ENCODE measurements around the gene UCKL1.
"Not testable (repeated sequence)": the region's sequence is repeated elsewhere in the genome, so short reads cannot be mapped to it uniquely, and the experiment has no call there.

The UCKL1 gene

DNA sequence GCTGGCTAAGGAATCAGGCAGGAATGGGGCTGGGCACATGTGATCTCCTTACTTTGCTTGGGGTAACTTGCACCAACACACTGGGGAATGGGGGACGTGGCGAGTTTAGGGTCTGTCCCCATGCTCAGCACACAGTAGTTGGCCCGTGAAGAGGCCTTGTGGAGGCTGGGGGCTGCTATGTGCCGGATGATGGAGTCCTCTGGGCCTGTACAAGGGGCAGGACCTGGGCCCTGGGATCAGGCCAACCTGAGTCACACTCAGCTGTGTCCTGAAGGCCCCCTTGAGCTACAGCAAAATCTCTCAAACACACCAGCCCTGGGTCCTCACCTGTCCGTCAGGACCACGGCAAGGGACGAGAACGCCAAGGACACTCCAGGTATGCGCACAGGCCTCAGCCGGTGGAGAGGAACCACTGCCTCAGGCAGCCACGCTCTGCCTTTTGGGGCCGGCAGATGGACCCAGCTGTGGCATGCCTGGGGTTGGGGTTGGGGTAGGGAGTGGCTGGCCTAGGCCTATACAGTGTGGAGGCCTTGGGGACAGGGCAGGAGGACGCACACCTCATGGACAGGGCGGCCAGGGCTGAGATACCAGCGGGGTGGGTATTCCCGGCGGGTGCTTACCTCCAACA, 11.1 kb downstream of the UCKL1 start:
- no peak for DNase-seq (ENCODE audit: extremely low read depth in 1 of 2, low read depth in 1 of 2)

DNA sequence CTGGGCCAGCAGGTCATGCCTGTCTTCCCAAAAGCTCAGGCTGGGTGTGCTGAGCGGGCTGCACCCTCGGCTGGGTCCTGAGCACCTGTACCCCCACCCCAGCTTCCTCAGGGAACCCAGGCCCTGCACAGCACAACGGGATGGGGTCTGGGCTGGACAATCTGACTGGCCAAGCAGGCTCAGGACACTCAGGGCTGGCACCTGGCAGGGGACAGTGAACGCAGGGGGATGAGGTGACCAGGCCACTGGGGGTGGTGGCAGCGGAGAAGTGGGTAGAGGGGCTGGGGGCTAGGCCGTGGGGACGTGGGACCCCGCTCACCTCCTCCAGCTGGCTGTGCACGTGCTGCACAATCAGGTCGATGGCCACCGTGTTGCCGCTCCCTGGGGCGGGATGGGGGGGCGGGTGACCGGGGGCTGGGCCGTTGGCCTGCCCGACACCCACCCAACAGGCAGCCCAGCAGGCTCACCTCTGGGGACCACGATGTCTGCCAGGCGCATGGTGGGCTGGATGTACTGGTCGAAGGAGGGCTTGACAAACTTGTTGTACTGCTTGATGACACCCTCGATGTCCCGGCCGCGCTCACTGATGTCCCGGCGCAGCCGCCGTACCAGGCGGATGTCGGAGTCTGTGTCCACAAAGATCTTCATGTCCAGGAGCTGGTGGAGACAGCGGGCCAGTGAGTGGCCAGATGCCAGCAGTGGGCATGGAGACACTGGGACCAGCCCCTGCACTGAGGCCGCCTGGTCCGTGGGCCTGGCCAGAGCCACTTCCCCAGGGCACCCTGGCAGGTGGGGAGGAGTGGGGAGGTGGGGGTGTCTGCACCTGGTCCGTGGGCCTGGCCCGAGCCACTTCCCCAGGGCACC, 11.9 kb downstream of the UCKL1 start:
- DNase-seq (ENCODE audit: extremely low read depth in 1 of 2, low read depth in 1 of 2) = no peak

DNA sequence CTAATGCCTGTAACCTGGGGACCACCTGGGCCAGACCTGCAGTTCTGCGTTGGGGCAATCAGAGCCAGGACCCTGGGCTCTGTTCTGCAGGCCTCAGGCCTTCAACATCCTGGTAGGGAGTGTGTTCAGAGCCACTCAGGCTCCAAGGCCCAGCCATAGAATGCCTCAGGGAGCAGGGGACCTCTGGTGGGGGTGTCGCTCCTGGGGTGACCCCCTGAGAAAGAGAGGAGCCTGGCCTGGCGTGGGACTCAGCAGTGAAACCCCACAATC, 12.5 kb downstream of the UCKL1 start:
- no peak for DNase-seq (ENCODE audit: extremely low read depth in 1 of 2, low read depth in 1 of 2)

DNA sequence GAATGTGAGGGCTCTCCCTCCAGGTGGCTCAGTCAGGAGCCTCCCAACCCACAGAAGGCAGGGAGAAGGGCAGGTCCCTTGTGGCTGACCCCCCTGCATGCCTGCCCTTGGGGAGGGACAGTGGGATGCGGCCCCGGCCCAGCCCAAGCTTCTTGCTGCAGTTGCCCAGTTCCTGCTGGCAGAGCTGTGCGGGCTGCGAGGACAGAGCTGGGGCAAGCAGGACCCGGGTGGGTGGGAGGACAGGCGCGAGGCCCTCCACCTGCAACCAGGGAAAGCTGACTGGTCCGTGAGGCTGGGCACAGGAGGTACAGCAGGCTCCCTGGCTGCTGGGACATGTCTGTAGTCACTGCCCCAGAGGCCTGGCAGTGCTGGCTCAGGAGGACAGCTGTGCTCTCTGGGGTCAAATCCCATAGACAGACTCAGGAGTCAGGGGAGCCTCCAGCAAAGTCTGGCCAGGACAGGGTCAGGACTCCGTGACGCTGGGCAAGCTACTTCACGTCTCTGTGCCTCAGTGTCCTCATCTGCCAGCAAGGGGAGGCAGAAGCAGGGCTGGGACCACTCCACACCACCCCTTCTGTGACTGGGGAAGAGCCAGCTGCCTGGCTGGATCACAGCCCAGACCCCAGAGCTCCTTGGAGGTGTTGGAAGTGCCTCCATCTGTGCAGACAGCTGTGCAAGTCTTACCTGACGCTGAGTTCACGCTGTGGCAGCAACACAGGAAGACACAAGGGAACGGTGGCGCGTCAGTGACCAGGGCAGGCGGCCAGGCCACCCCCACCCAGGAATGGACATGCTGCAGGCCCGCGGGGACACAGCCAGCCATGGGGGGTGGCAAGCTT, 13.0 kb downstream of the UCKL1 start:
- no peak for DNase-seq (ENCODE audit: extremely low read depth in 1 of 2, low read depth in 1 of 2)

DNA sequence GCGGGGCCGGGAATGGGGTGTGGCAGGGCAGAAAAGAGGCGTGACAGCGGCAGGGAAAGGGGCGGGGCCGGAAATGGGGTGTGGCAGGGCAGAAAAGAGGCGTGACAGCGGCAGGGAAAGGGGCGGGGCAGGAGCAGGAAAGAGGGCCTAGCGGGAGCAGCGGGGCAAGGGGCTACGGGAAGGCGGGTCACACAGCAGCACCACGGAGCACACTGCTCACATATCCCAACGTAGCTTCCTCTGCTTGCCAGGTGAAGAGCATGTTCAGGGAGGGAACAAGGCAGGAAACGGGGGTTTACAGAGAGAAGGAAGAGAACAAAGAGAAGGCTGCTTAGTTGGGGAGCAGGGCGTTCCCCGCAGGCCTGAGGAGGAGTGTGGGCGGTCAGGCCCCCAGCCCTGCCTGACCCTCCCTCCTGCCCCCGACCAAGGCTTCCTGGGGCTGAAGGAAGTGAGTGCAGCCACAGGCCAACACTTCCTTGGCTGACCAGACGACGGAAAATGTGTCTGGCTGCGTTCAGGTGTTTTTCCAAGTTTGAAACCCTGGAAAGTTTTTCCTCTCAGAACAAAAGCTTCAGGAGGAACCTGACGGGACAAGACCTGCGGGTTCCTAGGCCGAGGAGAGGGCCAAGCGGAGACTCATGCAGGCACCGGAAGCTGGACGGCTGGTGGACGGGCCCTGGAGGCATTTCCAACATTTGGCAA, 13.8 kb downstream of the UCKL1 start:
- no peak for DNase-seq (ENCODE audit: extremely low read depth in 1 of 2, low read depth in 1 of 2)

DNA sequence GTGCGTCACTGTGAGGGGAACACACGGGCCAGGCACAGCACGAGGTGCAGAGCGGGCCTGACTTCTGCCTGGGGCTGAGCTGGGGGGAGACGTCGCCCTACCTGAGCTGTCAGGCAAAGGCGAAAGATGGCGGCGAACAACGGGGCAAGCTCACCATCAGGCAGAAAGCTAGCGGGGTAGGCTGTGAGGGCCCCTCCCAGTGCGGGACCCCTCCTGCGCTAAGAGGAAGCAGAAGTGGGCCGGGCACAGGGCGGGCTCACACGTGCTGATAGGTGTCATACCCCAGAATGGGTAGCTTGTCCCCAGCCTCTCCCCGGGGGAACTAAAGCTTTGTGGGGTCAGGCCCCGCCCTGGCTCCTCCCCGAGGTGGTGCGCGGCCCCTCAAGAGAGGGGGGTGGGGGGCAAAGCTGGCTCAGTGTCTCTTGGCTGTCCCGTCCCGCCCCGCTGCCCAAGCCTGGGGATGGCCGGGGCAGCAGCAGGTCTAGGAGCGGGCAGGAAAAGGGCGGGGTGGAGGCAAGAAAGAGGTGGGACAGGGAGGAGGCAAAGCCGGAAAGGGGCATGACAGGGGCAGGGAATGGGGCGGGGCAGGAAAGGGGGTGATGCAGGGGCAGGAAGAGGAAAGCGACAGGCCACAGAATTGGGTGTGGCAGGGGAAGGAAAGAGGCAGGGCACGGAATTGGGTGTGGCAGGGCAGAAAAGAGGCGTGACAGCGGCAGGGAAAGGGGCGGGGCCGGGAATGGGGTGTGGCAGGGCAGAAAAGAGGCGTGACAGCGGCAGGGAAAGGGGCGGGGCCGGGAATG, 14.7 kb downstream of the UCKL1 start:
- peak; percentile 57 to 59 for DNase-seq (ENCODE audit: extremely low read depth in 1 of 2, low read depth in 1 of 2)

DNA sequence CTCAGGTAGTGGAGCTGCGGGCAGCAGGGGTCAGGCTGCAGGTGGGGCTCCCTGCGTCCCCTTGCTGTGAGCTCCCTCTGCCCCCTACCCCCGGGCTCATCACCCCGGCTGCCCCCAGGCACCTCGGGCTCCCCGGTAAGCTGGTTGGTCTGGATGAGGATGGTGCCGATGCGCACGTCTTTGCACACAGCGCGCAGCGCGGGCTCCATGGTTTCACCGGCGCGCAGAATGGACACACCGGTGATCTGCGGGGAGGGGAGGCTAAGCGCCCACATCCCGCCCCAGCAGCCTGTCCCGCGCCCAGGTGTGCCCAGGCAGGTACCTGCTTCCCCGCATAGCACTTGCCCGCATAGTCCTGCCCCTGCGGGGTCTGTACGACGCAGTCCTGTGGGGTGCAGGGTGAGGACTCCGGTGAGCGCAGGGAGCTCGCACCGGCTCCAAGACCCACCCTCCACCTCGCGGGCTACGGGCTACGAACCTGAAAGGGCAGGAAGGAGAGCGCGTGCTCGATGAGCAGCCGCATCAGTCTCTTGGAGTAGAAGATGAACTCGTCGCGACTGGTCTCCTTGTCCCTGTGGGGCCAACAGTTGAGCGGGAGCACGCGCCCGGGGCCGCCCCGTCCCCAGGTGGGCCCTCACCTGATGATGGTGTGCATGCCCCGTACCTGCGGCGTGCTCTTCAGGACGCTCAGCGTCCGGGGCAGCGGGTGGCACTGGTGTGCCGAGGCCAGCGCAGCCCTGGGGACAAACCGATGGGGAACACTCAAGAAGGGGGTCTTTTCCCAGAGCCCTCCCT, 15.5 kb downstream of the UCKL1 start:
- no peak for DNase-seq (ENCODE audit: extremely low read depth in 1 of 2, low read depth in 1 of 2)

DNA sequence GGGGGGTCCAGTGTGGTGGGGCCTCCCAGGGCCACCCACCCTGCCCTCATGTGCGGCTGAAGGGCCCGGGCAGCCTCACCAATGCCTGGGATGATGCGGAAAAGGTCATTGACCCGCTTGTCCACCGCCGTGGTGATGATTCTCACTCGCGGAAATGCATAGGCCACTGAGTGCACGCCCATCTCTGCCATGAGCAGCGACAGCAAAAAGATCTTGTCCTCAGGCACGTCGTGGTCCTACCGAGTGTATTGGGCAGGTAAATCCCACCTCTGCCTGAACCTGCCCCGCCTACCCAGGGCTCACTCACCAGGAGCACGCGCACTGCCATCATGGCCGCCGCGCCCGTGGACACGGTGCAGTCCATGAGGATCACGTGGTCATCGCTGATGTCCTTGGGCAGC, 16.1 kb downstream of the UCKL1 start:
- DNase-seq (ENCODE audit: extremely low read depth in 1 of 2, low read depth in 1 of 2) = no peak

DNA sequence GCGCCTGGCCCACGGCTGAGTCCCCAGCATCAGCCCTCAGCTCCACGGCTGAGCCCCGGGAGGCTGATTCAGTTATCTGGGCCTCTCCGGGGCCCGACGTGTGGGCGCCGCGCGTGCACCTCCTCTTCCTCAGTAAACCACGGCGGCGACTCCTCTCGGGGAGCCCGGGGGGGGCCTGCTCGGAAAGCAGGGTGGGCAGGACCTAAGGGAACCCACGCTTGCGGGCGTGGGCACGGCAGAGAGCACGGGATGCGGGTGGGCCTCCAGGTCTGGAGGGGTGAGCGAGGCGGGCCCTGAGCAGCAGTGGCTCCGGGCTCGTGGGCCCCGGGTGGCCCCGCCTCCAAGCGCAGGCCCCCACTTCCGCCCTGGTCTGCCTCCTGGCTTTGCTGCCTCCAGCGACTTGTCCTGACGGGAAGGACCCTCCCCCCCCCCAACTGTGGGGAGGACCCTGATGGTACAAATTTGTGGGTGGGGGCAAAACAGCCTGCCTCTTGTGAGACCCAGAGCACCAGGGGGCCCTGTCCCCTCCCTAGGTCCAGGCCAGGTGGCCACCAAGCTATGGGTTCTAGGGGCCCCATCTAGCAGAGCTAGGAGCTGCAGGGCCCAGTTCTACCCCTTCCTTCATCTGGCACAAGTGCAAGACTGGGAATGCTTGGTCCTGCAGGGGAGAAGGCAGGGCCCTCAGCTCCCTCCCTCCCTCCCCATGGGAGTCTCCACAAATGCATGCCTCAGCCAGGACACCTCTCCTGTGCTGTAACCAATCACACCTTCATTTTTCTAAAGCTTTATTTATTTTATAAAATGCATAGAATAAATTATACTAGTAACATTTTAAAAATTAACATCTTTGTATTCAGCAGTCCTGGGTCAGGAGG, 16.9 kb downstream of the UCKL1 start:
- no peak for DNase-seq (ENCODE audit: extremely low read depth in 1 of 2, low read depth in 1 of 2)

DNA sequence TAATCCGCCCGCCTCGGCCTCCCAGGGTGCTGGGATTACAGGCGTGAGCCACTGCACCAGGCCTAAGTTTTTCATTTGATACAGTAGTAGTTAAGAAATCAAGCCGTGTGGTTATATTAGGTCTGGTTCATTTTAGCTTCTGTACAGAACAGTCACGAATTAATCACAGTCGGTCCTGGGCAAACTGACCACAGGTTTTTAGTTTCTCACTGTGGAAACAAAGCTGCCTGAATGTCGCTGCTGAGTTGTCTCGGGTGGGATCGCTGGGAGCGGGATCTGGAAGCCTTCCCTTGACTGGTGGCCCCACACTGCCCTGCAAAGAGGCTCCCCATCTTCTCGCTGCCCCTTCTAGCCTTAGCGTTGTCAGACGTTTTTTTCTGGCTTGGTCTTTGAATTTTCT, 18.6 kb downstream of the UCKL1 start:
- DNase-seq (ENCODE audit: extremely low read depth in 1 of 2, low read depth in 1 of 2) = no peak

DNA sequence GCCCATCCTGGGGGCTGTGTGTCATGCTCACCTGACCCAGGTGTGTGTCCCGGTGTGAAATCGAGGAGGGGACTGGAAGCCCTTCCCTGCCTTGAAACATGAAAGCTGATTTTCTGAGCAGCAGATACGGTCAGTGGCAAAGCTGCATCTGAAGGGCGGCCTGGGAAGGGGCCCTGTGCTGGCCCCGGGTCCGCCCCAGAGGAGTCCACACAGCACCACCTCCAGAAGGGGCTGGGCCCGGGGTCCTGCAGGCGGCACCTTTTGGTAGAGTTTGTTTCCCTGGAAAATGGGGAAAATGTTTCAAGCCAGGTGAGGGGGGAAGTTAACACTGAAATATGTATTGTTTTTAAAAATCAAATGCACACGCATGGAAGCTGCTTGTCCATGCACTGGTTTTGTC, 20.8 kb downstream of the UCKL1 start:
- DNase-seq (ENCODE audit: extremely low read depth in 1 of 2, low read depth in 1 of 2) = no peak

DNA sequence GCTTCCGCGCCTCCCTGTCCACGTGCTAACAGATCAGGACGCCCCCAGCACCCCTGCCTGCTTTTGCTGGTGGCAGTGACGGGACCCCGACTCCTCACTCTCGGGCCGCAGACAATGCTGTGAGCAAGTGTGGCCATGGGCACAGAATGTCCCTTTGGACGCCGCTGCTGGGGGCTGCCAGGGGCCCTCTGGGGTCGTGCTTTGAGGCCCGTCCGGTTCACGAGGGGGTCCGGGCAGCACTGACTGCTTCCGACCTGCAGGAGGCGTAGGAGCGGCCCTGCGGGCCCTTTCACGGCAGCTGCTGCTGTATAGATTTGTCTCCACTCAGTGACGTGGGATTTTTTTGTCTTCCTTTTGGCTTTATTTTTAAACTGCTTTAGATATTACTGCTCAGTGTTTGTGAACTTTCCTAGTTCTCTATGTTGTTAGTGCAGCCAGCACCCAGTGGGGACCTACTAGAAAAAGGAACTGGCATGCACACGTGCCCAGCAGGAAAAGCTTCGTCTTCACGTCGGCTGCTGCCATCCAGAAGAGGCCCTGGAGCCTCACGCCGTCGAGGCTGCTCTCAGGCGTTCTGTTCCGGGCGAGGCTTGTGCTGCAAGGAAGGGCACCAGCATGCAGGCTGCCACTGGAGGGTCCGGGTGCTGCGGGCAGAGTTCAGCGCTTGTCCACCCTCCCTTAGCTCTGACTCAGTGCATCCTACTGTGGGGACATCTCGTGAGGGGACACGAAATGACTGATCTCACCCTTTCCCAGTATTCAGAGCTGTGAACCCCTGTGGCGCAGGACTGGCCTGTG, 21.7 kb downstream of the UCKL1 start:
- no peak for DNase-seq (ENCODE audit: extremely low read depth in 1 of 2, low read depth in 1 of 2)

DNA sequence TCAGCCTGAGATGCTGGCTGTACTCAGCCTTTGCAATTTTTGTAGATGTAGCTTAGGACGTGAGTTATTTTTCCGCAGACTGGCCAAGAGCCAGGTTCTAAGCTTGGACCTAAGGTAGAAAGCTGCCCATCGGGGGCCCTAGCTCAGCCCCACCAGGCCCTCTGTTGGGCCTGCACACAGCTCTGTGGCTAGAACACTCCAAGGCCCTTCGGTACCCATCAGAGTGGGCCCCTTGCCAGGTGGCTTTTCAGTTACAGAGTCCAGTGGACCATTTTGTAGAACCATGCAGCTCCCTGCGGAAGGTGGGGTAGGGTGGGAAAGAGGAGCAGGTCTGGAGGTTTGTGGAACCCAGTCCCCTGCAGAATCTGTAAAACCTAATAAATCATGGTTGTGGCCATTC, 22.6 kb downstream of the UCKL1 start:
- DNase-seq (ENCODE audit: extremely low read depth in 1 of 2, low read depth in 1 of 2) = no peak

DNA sequence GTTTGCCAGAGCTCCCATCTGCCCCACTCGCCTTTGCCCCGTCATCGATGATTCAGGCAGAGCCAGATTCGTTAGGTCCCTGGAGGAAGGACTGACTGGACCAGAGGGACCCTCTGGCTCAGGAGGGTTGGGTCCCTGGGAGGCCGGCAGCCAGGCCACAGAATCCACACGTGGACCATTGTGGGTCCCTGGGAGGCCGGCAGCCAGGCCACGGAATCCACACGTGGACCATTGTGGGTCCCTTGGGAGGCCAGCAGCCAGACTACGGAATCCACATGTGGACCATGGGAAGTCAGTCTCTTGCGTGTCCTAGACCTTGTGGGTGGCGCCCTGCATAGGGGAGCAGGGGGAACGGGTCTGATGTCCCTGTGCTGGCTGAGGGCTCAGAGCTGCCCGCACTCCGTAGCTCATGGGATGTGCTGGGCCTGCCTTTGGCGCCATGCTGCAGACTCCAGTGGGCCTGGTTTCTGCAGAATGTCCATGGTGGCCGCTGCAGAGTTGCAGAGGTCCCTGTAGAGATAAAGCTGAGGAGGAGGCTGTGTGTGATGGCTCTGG, 23.5 kb downstream of the UCKL1 start:
- DNase-seq (ENCODE audit: extremely low read depth in 1 of 2, low read depth in 1 of 2) = no peak

DNA sequence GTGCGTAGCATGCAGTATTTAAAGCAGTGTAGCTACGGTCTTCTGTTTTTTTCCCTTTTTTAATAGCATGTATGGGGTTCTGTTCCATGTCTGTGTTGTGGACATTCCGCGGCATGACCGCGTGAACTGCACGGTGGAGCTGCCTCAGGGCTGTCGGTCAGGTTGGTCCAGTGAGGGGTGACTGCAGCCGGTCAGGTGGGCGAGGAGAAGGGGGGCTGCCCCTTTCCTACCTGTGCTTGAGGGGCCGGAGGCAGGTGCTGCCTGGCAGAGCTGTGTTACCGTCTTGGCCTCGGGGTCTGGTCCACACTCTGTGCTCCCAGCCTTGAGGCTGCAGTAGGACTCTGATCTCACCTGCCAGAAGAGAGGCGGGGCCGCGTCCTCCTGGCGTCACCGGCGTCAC, 24.5 kb downstream of the UCKL1 start:
- DNase-seq (ENCODE audit: extremely low read depth in 1 of 2, low read depth in 1 of 2) = no peak

DNA sequence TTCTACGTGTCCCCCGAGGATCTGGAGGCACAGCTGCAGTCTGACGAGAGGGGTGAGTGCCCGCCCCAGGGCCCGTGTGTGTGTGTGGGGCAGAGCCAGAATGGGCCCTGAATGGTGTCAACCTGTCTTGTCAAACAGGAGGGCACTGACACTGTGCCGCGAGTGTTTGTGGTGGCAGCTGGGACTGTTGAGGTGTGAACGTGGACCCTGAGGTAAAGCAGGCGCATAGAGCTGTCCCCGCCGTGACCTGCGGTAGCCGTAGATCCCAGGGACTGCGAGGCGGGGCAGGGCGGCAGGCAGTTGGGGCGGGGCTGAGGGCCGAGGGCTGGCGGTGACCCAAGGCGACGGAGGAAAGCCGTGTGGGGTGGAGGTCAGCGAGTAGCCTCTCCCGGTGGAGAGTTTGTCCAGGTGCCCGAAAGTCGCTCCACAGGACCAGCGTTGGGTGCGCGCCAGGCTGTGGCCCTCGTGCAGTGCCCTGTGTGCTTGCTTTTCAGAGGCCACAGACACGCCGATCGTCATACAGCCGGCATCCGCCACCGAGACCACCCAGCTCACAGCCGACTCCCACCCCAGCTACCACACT, 25.2 kb downstream of the UCKL1 start:
- no peak for DNase-seq (ENCODE audit: extremely low read depth in 1 of 2, low read depth in 1 of 2)

DNA sequence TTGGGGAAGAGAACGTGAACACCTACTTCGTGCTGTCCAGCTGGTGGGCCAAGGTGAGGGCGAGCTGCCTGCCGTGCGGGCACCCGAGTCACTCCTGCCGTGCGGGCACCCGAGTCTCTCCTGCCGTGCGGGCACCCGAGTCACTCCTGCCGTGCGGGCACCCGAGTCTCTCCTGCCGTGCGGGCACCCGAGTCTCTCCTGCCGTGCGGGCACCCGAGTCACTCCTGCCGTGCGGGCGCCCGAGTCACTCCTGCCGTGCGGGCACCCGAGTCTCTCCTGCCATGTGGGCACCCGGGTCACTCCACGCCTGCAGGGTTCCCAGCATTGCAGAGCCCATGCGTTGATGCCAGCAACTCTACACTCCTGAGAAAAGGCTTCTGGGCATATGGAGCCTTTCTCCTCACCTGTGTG, 26.7 kb downstream of the UCKL1 start:
- not testable (repeated sequence) for DNase-seq (ENCODE audit: extremely low read depth in 1 of 2, low read depth in 1 of 2)

Data from activated CD8-positive, alpha-beta memory T cell treated with anti-CD3 and anti-CD28 coated beads for 1 hour (primary cell).